Right lobe of liver (tissue), 4 donors: Measurements from ENCODE around the gene SAG.

Experiments used
- CTCF ChIP-seq, 4 donors: fragments of 200-600 bp in 3 of 4; fragments of 450-650 bp in 1 of 4; IDR thresholded peaks; one replicate each; pipeline versions ENCODE4 v1.5.1 to v1.8.0; 2016 to 2022; ENCODE audit warnings: antibody characterized with exemption in 4 of 4, mild to moderate bottlenecking in 2 of 4
- POLR2A ChIP-seq: fragments of 450-650 bp; IDR thresholded peaks from one replicate; pipeline ENCODE4 v1.6.1; 2017; ENCODE audit warnings: antibody characterized with exemption, mild to moderate bottlenecking
- donor health status: DM: no; HTN: no; CAD: no.
- donor health status: DM: no; HTN: no; CAD: no.
- donor health status: DM: no; HTN: yes; CAD: no.

- TF ChIP-seq POLR2A (no peak), CTCF (IDR thresholded peaks at IDR 0.05) (no peak)
Measured at GRCh38 chr2:233325256-233325655, 17.6 kb downstream of the SAG start.
